HCT116 (cell line): ENCODE results near the gene PAEP.

ENCODE experiments used
- CEBPB ChIP-seq: IDR thresholded peaks from 2 replicates; pipeline ENCODE4 v1.6.1; 2012; ENCODE audit warnings: low read depth
- EGR1 ChIP-seq: IDR thresholded peaks from 2 replicates; pipeline ENCODE4 v1.6.1; 2012; ENCODE audit warnings: low read depth
- EZH2 ChIP-seq: fragments of 200-600 bp; sonication (generic); IDR thresholded peaks from 2 replicates; pipeline ENCODE4 v1.6.1; 2017; ENCODE audit warnings: antibody characterized with exemption, mixed run types
- FOSL1 ChIP-seq: IDR thresholded peaks from 2 replicates; pipeline ENCODE4 v1.6.1; 2012; ENCODE audit warnings: low read depth
- POLR2A ChIP-seq: IDR thresholded peaks from 2 replicates; pipeline ENCODE4 v1.7.0; 2011; ENCODE audit warnings: borderline replicate concordance; ENCODE audit not compliant: insufficient read depth, insufficient read length; ENCODE audit errors: extremely low read depth
- RAD21 ChIP-seq: IDR thresholded peaks from 2 replicates; pipeline ENCODE4 v1.6.1; 2012; ENCODE audit warnings: low read depth, mild to moderate bottlenecking
- SRF ChIP-seq: IDR thresholded peaks from 2 replicates; pipeline ENCODE4 v1.6.1; 2012; ENCODE audit warnings: low read depth
- ZFX ChIP-seq: fragments of 450-650 bp; IDR thresholded peaks from 2 replicates; pipeline ENCODE4 v1.6.1; 2017
- ZNF274 ChIP-seq: fragments of 200-500 bp; sonication (Bioruptor generic); IDR thresholded peaks from 2 replicates; pipeline ENCODE4 v1.6.1; 2014; ENCODE audit warnings: mild to moderate bottlenecking, low read depth, low read length, inconsistent platforms
- TF ChIP-seq, protein P1 (sequence below), 3 experiments: fragments of 200-600 bp in 1 of 3; sonication (generic) in 1 of 3; IDR thresholded peaks in 2 of 3; conservative IDR thresholded peaks in 1 of 3; 2 replicates each; pipeline ENCODE4 v1.5.1; 2012 to 2017; ENCODE audit warnings: low read depth in 2 of 3, low read length in 2 of 3, antibody characterized with exemption in 1 of 3, borderline replicate concordance in 1 of 3, control low read depth in 1 of 3, mild to moderate bottlenecking in 1 of 3, mixed read lengths in 1 of 3, mixed run types in 1 of 3, moderate library complexity in 1 of 3; ENCODE audit not compliant: insufficient read depth in 1 of 3
- TF ChIP-seq, protein P2 (sequence below): IDR thresholded peaks from 2 replicates; pipeline ENCODE4 v1.6.1; 2012
- TF ChIP-seq, protein P3 (sequence below): IDR thresholded peaks from 2 replicates; pipeline ENCODE4 v1.6.1; 2011; ENCODE audit warnings: mild to moderate bottlenecking, low read length, moderate library complexity; ENCODE audit not compliant: insufficient replicate concordance; ENCODE audit errors: extremely low read depth
- TF ChIP-seq, protein P4 (sequence below): IDR thresholded peaks from 2 replicates; pipeline ENCODE4 v1.6.1; 2012
- TF ChIP-seq, protein P5 (sequence below): IDR thresholded peaks from 2 replicates; pipeline ENCODE4 v1.6.1; 2012; ENCODE audit warnings: low read depth

DNA sequence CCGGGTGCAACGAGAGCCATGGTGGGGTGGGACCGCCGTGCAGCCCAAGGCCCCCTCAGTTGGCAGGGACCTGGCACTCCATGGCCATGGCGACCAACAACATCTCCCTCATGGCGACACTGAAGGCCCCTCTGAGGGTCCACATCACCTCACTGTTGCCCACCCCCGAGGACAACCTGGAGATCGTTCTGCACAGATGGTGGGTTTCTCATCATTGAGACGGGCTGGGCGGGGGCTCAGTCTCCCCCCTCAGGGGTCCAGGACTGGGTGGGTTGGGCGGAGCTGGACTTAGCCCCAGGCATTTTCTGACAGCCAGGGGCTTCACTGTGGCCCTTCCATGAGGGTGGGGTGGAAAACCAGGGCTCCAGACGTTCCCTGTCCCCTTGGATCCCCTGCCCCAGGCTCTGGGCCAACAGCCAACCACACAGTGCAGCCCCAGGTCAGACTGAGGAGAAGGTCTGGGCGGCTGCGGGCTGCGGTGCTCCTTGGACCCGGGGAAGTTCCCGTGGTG lies 734 bp downstream of the PAEP start:
- TF ChIP-seq, protein P1, sequence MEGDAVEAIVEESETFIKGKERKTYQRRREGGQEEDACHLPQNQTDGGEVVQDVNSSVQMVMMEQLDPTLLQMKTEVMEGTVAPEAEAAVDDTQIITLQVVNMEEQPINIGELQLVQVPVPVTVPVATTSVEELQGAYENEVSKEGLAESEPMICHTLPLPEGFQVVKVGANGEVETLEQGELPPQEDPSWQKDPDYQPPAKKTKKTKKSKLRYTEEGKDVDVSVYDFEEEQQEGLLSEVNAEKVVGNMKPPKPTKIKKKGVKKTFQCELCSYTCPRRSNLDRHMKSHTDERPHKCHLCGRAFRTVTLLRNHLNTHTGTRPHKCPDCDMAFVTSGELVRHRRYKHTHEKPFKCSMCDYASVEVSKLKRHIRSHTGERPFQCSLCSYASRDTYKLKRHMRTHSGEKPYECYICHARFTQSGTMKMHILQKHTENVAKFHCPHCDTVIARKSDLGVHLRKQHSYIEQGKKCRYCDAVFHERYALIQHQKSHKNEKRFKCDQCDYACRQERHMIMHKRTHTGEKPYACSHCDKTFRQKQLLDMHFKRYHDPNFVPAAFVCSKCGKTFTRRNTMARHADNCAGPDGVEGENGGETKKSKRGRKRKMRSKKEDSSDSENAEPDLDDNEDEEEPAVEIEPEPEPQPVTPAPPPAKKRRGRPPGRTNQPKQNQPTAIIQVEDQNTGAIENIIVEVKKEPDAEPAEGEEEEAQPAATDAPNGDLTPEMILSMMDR (IDR thresholded peaks at IDR 0.05 in 2 of 3, conservative IDR thresholded peaks at IDR 0.05 in 1 of 3; ENCODE audit: borderline replicate concordance in 1 of 3, insufficient read depth in 1 of 3, low read depth in 2 of 3, low read length in 2 of 3) = no peak
- TF ChIP-seq POLR2A = no peak
- TF ChIP-seq, protein P2, sequence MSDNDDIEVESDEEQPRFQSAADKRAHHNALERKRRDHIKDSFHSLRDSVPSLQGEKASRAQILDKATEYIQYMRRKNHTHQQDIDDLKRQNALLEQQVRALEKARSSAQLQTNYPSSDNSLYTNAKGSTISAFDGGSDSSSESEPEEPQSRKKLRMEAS = no peak
- TF ChIP-seq EGR1 = no peak
- no peak for TF ChIP-seq ZNF274
- TF ChIP-seq ZFX = no peak
- TF ChIP-seq, protein P3, sequence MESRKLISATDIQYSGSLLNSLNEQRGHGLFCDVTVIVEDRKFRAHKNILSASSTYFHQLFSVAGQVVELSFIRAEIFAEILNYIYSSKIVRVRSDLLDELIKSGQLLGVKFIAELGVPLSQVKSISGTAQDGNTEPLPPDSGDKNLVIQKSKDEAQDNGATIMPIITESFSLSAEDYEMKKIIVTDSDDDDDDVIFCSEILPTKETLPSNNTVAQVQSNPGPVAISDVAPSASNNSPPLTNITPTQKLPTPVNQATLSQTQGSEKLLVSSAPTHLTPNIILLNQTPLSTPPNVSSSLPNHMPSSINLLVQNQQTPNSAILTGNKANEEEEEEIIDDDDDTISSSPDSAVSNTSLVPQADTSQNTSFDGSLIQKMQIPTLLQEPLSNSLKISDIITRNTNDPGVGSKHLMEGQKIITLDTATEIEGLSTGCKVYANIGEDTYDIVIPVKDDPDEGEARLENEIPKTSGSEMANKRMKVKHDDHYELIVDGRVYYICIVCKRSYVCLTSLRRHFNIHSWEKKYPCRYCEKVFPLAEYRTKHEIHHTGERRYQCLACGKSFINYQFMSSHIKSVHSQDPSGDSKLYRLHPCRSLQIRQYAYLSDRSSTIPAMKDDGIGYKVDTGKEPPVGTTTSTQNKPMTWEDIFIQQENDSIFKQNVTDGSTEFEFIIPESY = no peak
- TF ChIP-seq, protein P4, sequence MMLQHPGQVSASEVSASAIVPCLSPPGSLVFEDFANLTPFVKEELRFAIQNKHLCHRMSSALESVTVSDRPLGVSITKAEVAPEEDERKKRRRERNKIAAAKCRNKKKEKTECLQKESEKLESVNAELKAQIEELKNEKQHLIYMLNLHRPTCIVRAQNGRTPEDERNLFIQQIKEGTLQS = no peak
- no peak for TF ChIP-seq CEBPB
- no peak for TF ChIP-seq SRF
- no peak for TF ChIP-seq FOSL1
- TF ChIP-seq, protein P5, sequence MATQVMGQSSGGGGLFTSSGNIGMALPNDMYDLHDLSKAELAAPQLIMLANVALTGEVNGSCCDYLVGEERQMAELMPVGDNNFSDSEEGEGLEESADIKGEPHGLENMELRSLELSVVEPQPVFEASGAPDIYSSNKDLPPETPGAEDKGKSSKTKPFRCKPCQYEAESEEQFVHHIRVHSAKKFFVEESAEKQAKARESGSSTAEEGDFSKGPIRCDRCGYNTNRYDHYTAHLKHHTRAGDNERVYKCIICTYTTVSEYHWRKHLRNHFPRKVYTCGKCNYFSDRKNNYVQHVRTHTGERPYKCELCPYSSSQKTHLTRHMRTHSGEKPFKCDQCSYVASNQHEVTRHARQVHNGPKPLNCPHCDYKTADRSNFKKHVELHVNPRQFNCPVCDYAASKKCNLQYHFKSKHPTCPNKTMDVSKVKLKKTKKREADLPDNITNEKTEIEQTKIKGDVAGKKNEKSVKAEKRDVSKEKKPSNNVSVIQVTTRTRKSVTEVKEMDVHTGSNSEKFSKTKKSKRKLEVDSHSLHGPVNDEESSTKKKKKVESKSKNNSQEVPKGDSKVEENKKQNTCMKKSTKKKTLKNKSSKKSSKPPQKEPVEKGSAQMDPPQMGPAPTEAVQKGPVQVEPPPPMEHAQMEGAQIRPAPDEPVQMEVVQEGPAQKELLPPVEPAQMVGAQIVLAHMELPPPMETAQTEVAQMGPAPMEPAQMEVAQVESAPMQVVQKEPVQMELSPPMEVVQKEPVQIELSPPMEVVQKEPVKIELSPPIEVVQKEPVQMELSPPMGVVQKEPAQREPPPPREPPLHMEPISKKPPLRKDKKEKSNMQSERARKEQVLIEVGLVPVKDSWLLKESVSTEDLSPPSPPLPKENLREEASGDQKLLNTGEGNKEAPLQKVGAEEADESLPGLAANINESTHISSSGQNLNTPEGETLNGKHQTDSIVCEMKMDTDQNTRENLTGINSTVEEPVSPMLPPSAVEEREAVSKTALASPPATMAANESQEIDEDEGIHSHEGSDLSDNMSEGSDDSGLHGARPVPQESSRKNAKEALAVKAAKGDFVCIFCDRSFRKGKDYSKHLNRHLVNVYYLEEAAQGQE = no peak
- TF ChIP-seq RAD21 = no peak
- TF ChIP-seq EZH2 = no peak
